ENCODE measurements around the gene TCF7L2. TPM values are rescaled to one million over a fixed set of nuclear protein-coding genes. Genes with fewer than 3 reads are reported as not detected.

Gene TCF7L2
- total RNA-seq, 2 donors from 2014 or later: 3.1 to 3.9 TPM

GRCh38 chr10:113069595-113069994, 119.5 kb downstream of the TCF7L2 start:
- no peak for DNase-seq
- Mint-ChIP-seq H3K4me1 (no peaks in the 10 kb centered on the region), H3K27ac (no peak overlapping the region), H3K36me3 (ENCODE audit: low read depth) (no peaks in the 10 kb centered on the region), H3K4me3 (no peak overlapping the region), H3K27me3 (no peaks in the 10 kb centered on the region)
- ATAC-seq: no peak
- no peaks in the 10 kb centered on the region for H3K9me3 ChIP-seq (ENCODE audit: control insufficient read depth, low read length, poor library complexity, severe bottlenecking)

- Mint-ChIP-seq H3K4me1 (no peaks in the 10 kb centered on the region), H3K4me3 (no peak overlapping the region), H3K27ac (no peak overlapping the region)
Measured at GRCh38 chr10:113071446-113071845, 121.4 kb downstream of the TCF7L2 start.

GRCh38 chr10:113073549-113074189, 123.6 kb downstream of the TCF7L2 start:
- H3K9me3 ChIP-seq (ENCODE audit: control insufficient read depth, low read length, poor library complexity, severe bottlenecking): no peaks in the 10 kb centered on the region
- DNase-seq (no peak), ATAC-seq (no peak)
- Mint-ChIP-seq H3K27ac (no peak overlapping the region), H3K36me3 (ENCODE audit: low read depth) (no peaks in the 10 kb centered on the region), H3K27me3 (no peaks in the 10 kb centered on the region), H3K4me1 (peaks cover 2% of the 10 kb centered on the region), H3K4me3 (no peak overlapping the region)

More at GRCh38 chr10:113071446-113071845, 121.4 kb downstream of the TCF7L2 start:
- H3K36me3 Mint-ChIP-seq (ENCODE audit: low read depth): no peaks in the 10 kb centered on the region
- DNase-seq (no peak), ATAC-seq (no peak)
- no peaks in the 10 kb centered on the region for H3K27me3 Mint-ChIP-seq
- H3K9me3 ChIP-seq (ENCODE audit: control insufficient read depth, low read length, poor library complexity, severe bottlenecking): no peaks in the 10 kb centered on the region

GRCh38 chr10:113076949-113077348, 126.9 kb downstream of the TCF7L2 start:
- no peaks in the 10 kb centered on the region for H3K9me3 ChIP-seq (ENCODE audit: control insufficient read depth, low read length, poor library complexity, severe bottlenecking)
- H3K27me3 Mint-ChIP-seq: no peaks in the 10 kb centered on the region
- peaks cover 2% of the 10 kb centered on the region for H3K4me1 Mint-ChIP-seq
- ATAC-seq (no peak), DNase-seq (no peak)
- H3K27ac Mint-ChIP-seq: no peak overlapping the region
- no peak overlapping the region for H3K4me3 Mint-ChIP-seq
- peaks cover 2% of the 10 kb centered on the region for H3K36me3 Mint-ChIP-seq (ENCODE audit: low read depth)

GRCh38 chr10:113078282-113078907, 128.3 kb downstream of the TCF7L2 start:
- Mint-ChIP-seq H3K4me1 (peaks cover 4% of the 10 kb centered on the region), H3K36me3 (ENCODE audit: low read depth) (peaks cover 2% of the 10 kb centered on the region), H3K27ac (no peak overlapping the region), H3K27me3 (no peaks in the 10 kb centered on the region), H3K4me3 (no peak overlapping the region)
- H3K9me3 ChIP-seq (ENCODE audit: control insufficient read depth, low read length, poor library complexity, severe bottlenecking): no peaks in the 10 kb centered on the region
- no peak for DNase-seq
- ATAC-seq: no peak

GRCh38 chr10:113080061-113080924, 130.2 kb downstream of the TCF7L2 start:
- Mint-ChIP-seq H3K27ac (no peak overlapping the region), H3K4me3 (no peak overlapping the region), H3K27me3 (no peaks in the 10 kb centered on the region), H3K36me3 (ENCODE audit: low read depth) (peaks cover 2% of the 10 kb centered on the region), H3K4me1 (peaks cover 4% of the 10 kb centered on the region)
- H3K9me3 ChIP-seq (ENCODE audit: control insufficient read depth, low read length, poor library complexity, severe bottlenecking): no peaks in the 10 kb centered on the region
- DNase-seq (no peak), ATAC-seq (no peak)

- DNase-seq (no peak), ATAC-seq (no peak)
- no peaks in the 10 kb centered on the region for H3K9me3 ChIP-seq (ENCODE audit: control insufficient read depth, low read length, poor library complexity, severe bottlenecking)
- no peaks in the 10 kb centered on the region for H3K27me3 Mint-ChIP-seq
- peaks cover 4% of the 10 kb centered on the region for H3K4me1 Mint-ChIP-seq
- no peak overlapping the region for H3K4me3 Mint-ChIP-seq
- H3K27ac Mint-ChIP-seq: no peak overlapping the region
- H3K36me3 Mint-ChIP-seq (ENCODE audit: low read depth): peaks cover 2% of the 10 kb centered on the region
Measured at GRCh38 chr10:113080925-113081229, 130.8 kb downstream of the TCF7L2 start.

GRCh38 chr10:113084031-113084430, 134.0 kb downstream of the TCF7L2 start:
- no peak overlapping the region for H3K27ac Mint-ChIP-seq
- H3K4me1 Mint-ChIP-seq: peaks cover 2% of the 10 kb centered on the region
- H3K36me3 Mint-ChIP-seq (ENCODE audit: low read depth): peaks cover 2% of the 10 kb centered on the region
- H3K9me3 ChIP-seq (ENCODE audit: control insufficient read depth, low read length, poor library complexity, severe bottlenecking): no peaks in the 10 kb centered on the region
- ATAC-seq (no peak), DNase-seq (no peak)
- H3K27me3 Mint-ChIP-seq: no peaks in the 10 kb centered on the region
- no peak overlapping the region for H3K4me3 Mint-ChIP-seq

GRCh38 chr10:113085776-113086175, 135.7 kb downstream of the TCF7L2 start:
- H3K27ac Mint-ChIP-seq: no peak overlapping the region
- DNase-seq: no peak

GRCh38 chr10:113086282-113086681, 136.2 kb downstream of the TCF7L2 start:
- H3K4me1 Mint-ChIP-seq: peaks cover 2% of the 10 kb centered on the region
- no peaks in the 10 kb centered on the region for H3K36me3 Mint-ChIP-seq (ENCODE audit: low read depth)
- H3K27ac Mint-ChIP-seq: no peak overlapping the region
- no peaks in the 10 kb centered on the region for H3K9me3 ChIP-seq (ENCODE audit: control insufficient read depth, low read length, poor library complexity, severe bottlenecking)
- no peak for ATAC-seq
- no peaks in the 10 kb centered on the region for H3K27me3 Mint-ChIP-seq
- DNase-seq: no peak
- H3K4me3 Mint-ChIP-seq: no peak overlapping the region

More at GRCh38 chr10:113085776-113086175, 135.7 kb downstream of the TCF7L2 start:
- Mint-ChIP-seq H3K4me1 (peaks cover 2% of the 10 kb centered on the region), H3K27me3 (no peaks in the 10 kb centered on the region), H3K36me3 (ENCODE audit: low read depth) (no peaks in the 10 kb centered on the region), H3K4me3 (no peak overlapping the region)
- ATAC-seq: no peak
- no peaks in the 10 kb centered on the region for H3K9me3 ChIP-seq (ENCODE audit: control insufficient read depth, low read length, poor library complexity, severe bottlenecking)

GRCh38 chr10:113087165-113088029, 137.3 kb downstream of the TCF7L2 start:
- Mint-ChIP-seq H3K4me1 (peaks cover 2% of the 10 kb centered on the region), H3K4me3 (no peak overlapping the region), H3K27ac (no peak overlapping the region), H3K27me3 (no peaks in the 10 kb centered on the region), H3K36me3 (ENCODE audit: low read depth) (no peaks in the 10 kb centered on the region)
- ATAC-seq: no peak
- DNase-seq: no peak
- no peaks in the 10 kb centered on the region for H3K9me3 ChIP-seq (ENCODE audit: control insufficient read depth, low read length, poor library complexity, severe bottlenecking)

GRCh38 chr10:113088194-113088593, 138.1 kb downstream of the TCF7L2 start:
- no peaks in the 10 kb centered on the region for H3K4me1 Mint-ChIP-seq
- H3K9me3 ChIP-seq (ENCODE audit: control insufficient read depth, low read length, poor library complexity, severe bottlenecking): no peaks in the 10 kb centered on the region
- no peak overlapping the region for H3K27ac Mint-ChIP-seq
- ATAC-seq: no peak
- H3K36me3 Mint-ChIP-seq (ENCODE audit: low read depth): no peaks in the 10 kb centered on the region
- no peak for DNase-seq
- no peaks in the 10 kb centered on the region for H3K27me3 Mint-ChIP-seq
- H3K4me3 Mint-ChIP-seq: no peak overlapping the region

- ATAC-seq: no peak
- Mint-ChIP-seq H3K4me1 (peaks cover 8% of the 10 kb centered on the region), H3K27me3 (no peaks in the 10 kb centered on the region), H3K36me3 (ENCODE audit: low read depth) (no peaks in the 10 kb centered on the region), H3K4me3 (no peak overlapping the region), H3K27ac (no peak overlapping the region)
- no peak for DNase-seq
- peaks cover 2% of the 10 kb centered on the region for H3K9me3 ChIP-seq (ENCODE audit: control insufficient read depth, low read length, poor library complexity, severe bottlenecking)
Measured at GRCh38 chr10:113089551-113089950, 139.5 kb downstream of the TCF7L2 start.
